ENCODE measurements around the gene PKDCC.
"Not testable (repeated sequence)": the region's sequence is repeated elsewhere in the genome, so short reads cannot be mapped to it uniquely, and the experiment has no call there.

Gene PKDCC

DNA sequence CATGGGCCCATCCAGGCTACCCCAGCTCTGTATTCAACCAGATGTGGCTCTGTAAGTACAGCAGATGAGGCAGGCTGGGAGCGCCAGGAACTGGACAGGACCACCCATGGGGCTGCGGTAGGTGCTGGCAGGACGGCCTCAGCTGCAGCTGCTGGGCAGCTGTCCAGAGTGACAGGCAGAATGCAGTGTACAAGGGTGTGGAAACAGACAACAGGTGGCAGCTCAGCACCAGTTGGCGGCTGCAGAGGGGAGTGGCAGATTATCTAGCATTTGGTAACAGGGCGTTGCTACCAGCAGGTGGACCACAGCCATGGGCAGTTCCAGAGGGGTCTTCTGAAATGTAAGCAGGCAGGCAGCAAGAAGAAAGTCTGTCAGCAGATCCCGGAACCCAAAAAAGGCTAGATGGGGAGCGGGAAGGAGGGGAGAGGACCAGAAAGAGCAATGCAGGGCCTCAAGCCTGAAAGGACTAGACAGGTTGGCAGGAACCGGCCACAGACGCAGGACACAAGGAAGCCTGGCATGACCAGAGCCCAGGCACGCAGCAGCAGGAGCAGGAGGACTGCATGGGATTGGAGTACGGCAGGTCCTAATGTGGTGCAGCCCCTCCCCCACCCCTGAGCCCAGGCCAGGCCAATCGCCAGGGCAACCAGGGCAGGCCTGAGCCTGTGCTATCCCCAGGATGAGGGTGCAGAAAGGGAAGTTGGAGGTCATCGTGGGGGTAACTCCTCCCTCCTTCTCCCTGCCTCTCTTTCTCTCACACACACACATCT is 24.7 kb downstream of the PKDCC start:
- H3K27me3 ChIP-seq (ENCODE audit: insufficient read depth, low read length) = no peaks in the 10 kb centered on the region
- no peak overlapping the region for H3K9ac ChIP-seq (ENCODE audit: low read depth, low read length)
- no peaks in the 10 kb centered on the region for H3K36me3 ChIP-seq (ENCODE audit: insufficient read depth, low read depth, low read length)
- H3K4me1 ChIP-seq (ENCODE audit: insufficient read depth, low read length) = no peaks in the 10 kb centered on the region
- H3K9me3 ChIP-seq (ENCODE audit: insufficient read depth, low read depth, low read length) = no peaks in the 10 kb centered on the region
- H3K4me3 ChIP-seq (ENCODE audit: low read length) = no peak overlapping the region
- no peak overlapping the region for H3K27ac ChIP-seq (ENCODE audit: low read length)

- H3K9me3 ChIP-seq (ENCODE audit: insufficient read depth, low read depth, low read length) = no peaks in the 10 kb centered on the region
- no peaks in the 10 kb centered on the region for H3K36me3 ChIP-seq (ENCODE audit: insufficient read depth, low read depth, low read length)
- no peaks in the 10 kb centered on the region for H3K27me3 ChIP-seq (ENCODE audit: insufficient read depth, low read length)
- no peaks in the 10 kb centered on the region for H3K4me1 ChIP-seq (ENCODE audit: insufficient read depth, low read length)
- no peak overlapping the region for H3K9ac ChIP-seq (ENCODE audit: low read depth, low read length)
- H3K27ac ChIP-seq (ENCODE audit: low read length) = no peak overlapping the region
- H3K4me3 ChIP-seq (ENCODE audit: low read length) = no peak overlapping the region
These were observed 26.1 kb downstream of the PKDCC start for GRCh38 chr2:42073739-42074503.

DNA sequence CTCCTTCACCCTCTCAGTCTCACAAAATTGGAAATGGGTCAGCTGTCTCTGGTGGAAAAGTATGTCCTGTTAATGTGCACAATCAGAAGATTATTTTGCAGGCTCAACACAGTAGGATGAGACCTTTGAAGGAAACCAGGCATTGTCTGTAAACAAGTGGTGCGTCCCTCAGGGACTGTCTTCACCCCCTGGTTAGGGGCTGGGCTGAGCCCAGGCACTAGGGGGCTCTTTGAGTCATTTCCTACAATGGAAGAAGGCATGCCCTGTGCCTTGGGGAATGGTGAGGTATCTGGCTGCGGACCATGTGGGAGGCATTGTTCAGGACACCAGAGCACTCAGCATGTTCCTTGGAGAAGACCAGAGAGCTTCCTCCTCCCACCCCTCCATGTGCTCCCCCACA is 26.8 kb downstream of the PKDCC start:
- Histone ChIP-seq H3K4me3 (ENCODE audit: low read length) (no peak overlapping the region), H3K9ac (ENCODE audit: low read depth, low read length) (no peak overlapping the region), H3K4me1 (ENCODE audit: insufficient read depth, low read length) (no peaks in the 10 kb centered on the region), H3K27ac (ENCODE audit: low read length) (no peak overlapping the region), H3K9me3 (ENCODE audit: insufficient read depth, low read depth, low read length) (no peaks in the 10 kb centered on the region), H3K36me3 (ENCODE audit: insufficient read depth, low read depth, low read length) (no peaks in the 10 kb centered on the region), H3K27me3 (ENCODE audit: insufficient read depth, low read length) (no peaks in the 10 kb centered on the region)

- H3K9me3 ChIP-seq (ENCODE audit: insufficient read depth, low read depth, low read length) = no peaks in the 10 kb centered on the region
- no peak overlapping the region for H3K27ac ChIP-seq (ENCODE audit: low read length)
- H3K4me3 ChIP-seq (ENCODE audit: low read length) = no peak overlapping the region
- no peak overlapping the region for H3K9ac ChIP-seq (ENCODE audit: low read depth, low read length)
- H3K36me3 ChIP-seq (ENCODE audit: insufficient read depth, low read depth, low read length) = no peaks in the 10 kb centered on the region
- H3K4me1 ChIP-seq (ENCODE audit: insufficient read depth, low read length) = no peaks in the 10 kb centered on the region
- H3K27me3 ChIP-seq (ENCODE audit: insufficient read depth, low read length) = no peaks in the 10 kb centered on the region
These were observed 28.8 kb downstream of the PKDCC start for GRCh38 chr2:42076357-42077225.

DNA sequence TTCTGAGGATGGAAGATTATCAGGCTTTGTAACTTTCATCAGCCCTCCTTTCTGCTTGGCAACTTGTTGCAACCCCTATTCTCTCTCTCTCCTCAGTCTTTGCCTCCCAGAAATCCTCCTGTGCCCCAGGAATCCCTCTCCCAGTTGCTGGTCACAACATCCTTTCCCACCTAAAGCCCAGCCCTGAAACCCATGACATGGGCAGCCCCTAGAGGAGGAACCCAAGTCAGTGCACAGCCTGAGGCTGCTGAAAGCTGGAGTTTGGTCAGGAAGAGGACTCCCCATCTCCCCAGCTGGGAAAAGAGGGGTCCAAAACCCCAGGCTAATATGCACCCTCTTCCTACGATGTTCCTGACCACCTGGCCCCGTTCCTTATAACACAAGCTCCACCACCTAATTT is 29.5 kb downstream of the PKDCC start:
- Histone ChIP-seq H3K9me3 (ENCODE audit: insufficient read depth, low read depth, low read length) (no peaks in the 10 kb centered on the region), H3K4me3 (ENCODE audit: low read length) (no peak overlapping the region), H3K27me3 (ENCODE audit: insufficient read depth, low read length) (no peaks in the 10 kb centered on the region), H3K9ac (ENCODE audit: low read depth, low read length) (no peak overlapping the region), H3K4me1 (ENCODE audit: insufficient read depth, low read length) (no peaks in the 10 kb centered on the region), H3K36me3 (ENCODE audit: insufficient read depth, low read depth, low read length) (no peaks in the 10 kb centered on the region), H3K27ac (ENCODE audit: low read length) (no peak overlapping the region)

GRCh38 chr2:42079737-42080287 is 32.0 kb downstream of the PKDCC start:
- Histone ChIP-seq H3K9me3 (ENCODE audit: insufficient read depth, low read depth, low read length) (no peaks in the 10 kb centered on the region), H3K4me1 (ENCODE audit: insufficient read depth, low read length) (no peaks in the 10 kb centered on the region), H3K4me3 (ENCODE audit: low read length) (no peak overlapping the region), H3K27me3 (ENCODE audit: insufficient read depth, low read length) (no peaks in the 10 kb centered on the region), H3K9ac (ENCODE audit: low read depth, low read length) (no peak overlapping the region), H3K36me3 (ENCODE audit: insufficient read depth, low read depth, low read length) (no peaks in the 10 kb centered on the region), H3K27ac (ENCODE audit: low read length) (no peak overlapping the region)

- H3K36me3 ChIP-seq (ENCODE audit: insufficient read depth, low read depth, low read length); H3K27me3 ChIP-seq (ENCODE audit: insufficient read depth, low read length); H3K9me3 ChIP-seq (ENCODE audit: insufficient read depth, low read depth, low read length); H3K9ac ChIP-seq (ENCODE audit: low read depth, low read length); H3K4me1 ChIP-seq (ENCODE audit: insufficient read depth, low read length); H3K27ac ChIP-seq (ENCODE audit: low read length); H3K4me3 ChIP-seq (ENCODE audit: low read length): not testable (repeated sequence)
These were observed 33.3 kb downstream of the PKDCC start for GRCh38 chr2:42081151-42081550.

DNA sequence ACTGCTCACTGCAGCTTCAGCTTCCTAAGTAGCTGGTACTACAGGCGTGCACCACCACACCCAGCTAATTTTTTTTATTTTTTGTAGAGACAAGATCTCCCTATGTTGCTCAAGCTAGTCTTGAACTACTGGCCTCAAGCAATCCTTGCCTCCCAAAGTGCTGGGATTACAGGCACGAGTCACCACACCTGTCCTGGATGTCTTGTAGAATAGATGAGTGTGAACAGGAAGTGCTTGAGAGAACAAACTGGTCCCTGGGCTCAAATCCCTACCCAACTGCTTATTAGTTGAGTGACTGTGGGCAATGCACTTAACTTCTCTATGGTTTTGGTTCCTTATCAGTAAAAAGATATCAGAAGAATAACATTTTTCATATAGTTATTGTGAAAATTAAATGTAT is 34.2 kb downstream of the PKDCC start:
- H3K36me3 ChIP-seq (ENCODE audit: insufficient read depth, low read depth, low read length) = no peaks in the 10 kb centered on the region
- no peak overlapping the region for H3K9ac ChIP-seq (ENCODE audit: low read depth, low read length)
- H3K4me1 ChIP-seq (ENCODE audit: insufficient read depth, low read length) = 0 out of 2 replicates have a peak, but pooled peaks cover 4% of the 10 kb centered on the region
- no peak overlapping the region for H3K4me3 ChIP-seq (ENCODE audit: low read length)
- no peak overlapping the region for H3K27ac ChIP-seq (ENCODE audit: low read length)
- H3K9me3 ChIP-seq (ENCODE audit: insufficient read depth, low read depth, low read length) = no peaks in the 10 kb centered on the region
- no peaks in the 10 kb centered on the region for H3K27me3 ChIP-seq (ENCODE audit: insufficient read depth, low read length)

DNA sequence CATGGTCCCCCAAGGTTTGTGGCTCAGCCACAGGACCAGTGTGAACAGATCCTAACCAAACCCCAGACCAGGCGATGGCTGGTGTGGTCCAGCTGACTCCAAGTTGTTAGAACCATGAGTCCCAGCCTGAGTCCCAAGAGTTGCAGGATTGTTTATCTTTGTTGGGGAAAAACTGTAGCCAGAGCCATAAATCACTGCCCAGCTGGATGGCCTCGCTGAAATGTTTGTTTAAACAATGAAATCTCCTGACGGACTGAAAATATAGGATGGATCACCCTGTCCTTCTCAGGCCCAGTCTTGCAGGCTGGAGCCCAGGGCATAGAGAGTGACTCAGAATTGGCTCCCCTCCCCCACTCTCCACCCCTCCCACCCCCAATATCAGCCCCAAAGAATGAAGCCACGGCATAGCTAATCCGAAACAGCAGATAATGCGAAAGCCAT is 36.4 kb downstream of the PKDCC start:
- H3K4me1 ChIP-seq (ENCODE audit: insufficient read depth, low read length) = 0 out of 2 replicates have a peak, but pooled peaks cover 7% of the 10 kb centered on the region
- H3K27me3 ChIP-seq (ENCODE audit: insufficient read depth, low read length) = no peaks in the 10 kb centered on the region
- no peak overlapping the region for H3K4me3 ChIP-seq (ENCODE audit: low read length)
- H3K27ac ChIP-seq (ENCODE audit: low read length) = no peak overlapping the region
- H3K36me3 ChIP-seq (ENCODE audit: insufficient read depth, low read depth, low read length) = no peaks in the 10 kb centered on the region
- no peaks in the 10 kb centered on the region for H3K9me3 ChIP-seq (ENCODE audit: insufficient read depth, low read depth, low read length)
- no peak overlapping the region for H3K9ac ChIP-seq (ENCODE audit: low read depth, low read length)

GRCh38 chr2:42085070-42085469 is 37.2 kb downstream of the PKDCC start:
- H3K27me3 ChIP-seq (ENCODE audit: insufficient read depth, low read length); H3K27ac ChIP-seq (ENCODE audit: low read length); H3K4me1 ChIP-seq (ENCODE audit: insufficient read depth, low read length): not testable (repeated sequence)

GRCh38 chr2:42085706-42086487 is 38.1 kb downstream of the PKDCC start:
- Histone ChIP-seq H3K4me3 (ENCODE audit: low read length) (no peak overlapping the region), H3K9me3 (ENCODE audit: insufficient read depth, low read depth, low read length) (no peaks in the 10 kb centered on the region), H3K27me3 (ENCODE audit: insufficient read depth, low read length) (peaks cover 14% of the 10 kb centered on the region), H3K4me1 (ENCODE audit: insufficient read depth, low read length) (0 out of 2 replicates have a peak, but pooled peaks cover 7% of the 10 kb centered on the region), H3K9ac (ENCODE audit: low read depth, low read length) (no peak overlapping the region), H3K27ac (ENCODE audit: low read length) (no peak overlapping the region), H3K36me3 (ENCODE audit: insufficient read depth, low read depth, low read length) (no peaks in the 10 kb centered on the region)

More at GRCh38 chr2:42085070-42085469, 37.2 kb downstream of the PKDCC start:
- H3K36me3 ChIP-seq (ENCODE audit: insufficient read depth, low read depth, low read length); H3K4me3 ChIP-seq (ENCODE audit: low read length); H3K9ac ChIP-seq (ENCODE audit: low read depth, low read length); H3K9me3 ChIP-seq (ENCODE audit: insufficient read depth, low read depth, low read length): not testable (repeated sequence)
